Measurements from ENCODE around the gene RFX1.

Gene RFX1

GRCh38 chr19:13995017-13995728, 10.9 kb downstream of the RFX1 start:
- TF ChIP-seq CTCF (IDR thresholded peaks at IDR 0.05; ENCODE audit: low read depth, low read length, missing control alignments): no peak
- H3K4me3 ChIP-seq (ENCODE audit: low read depth, low read length): no peak overlapping the region
- DNase-seq (ENCODE audit: low read depth): no peak

GRCh38 chr19:13993590-13994300, 12.4 kb downstream of the RFX1 start:
- DNase-seq (ENCODE audit: low read depth): no peak
- no peak for TF ChIP-seq CTCF (IDR thresholded peaks at IDR 0.05; ENCODE audit: low read depth, low read length, missing control alignments)
- H3K4me3 ChIP-seq (ENCODE audit: low read depth, low read length): no peak overlapping the region

GRCh38 chr19:13992025-13992424, 14.1 kb downstream of the RFX1 start:
- DNase-seq (ENCODE audit: low read depth): no peak
- H3K4me3 ChIP-seq (ENCODE audit: low read depth, low read length): no peak overlapping the region
- TF ChIP-seq CTCF (IDR thresholded peaks at IDR 0.05; ENCODE audit: low read depth, low read length, missing control alignments): no peak

- no peak for DNase-seq (ENCODE audit: low read depth)
- no peak for TF ChIP-seq CTCF (IDR thresholded peaks at IDR 0.05; ENCODE audit: low read depth, low read length, missing control alignments)
- no peak overlapping the region for H3K4me3 ChIP-seq (ENCODE audit: low read depth, low read length)
Measured at GRCh38 chr19:13990085-13990484, 16.0 kb downstream of the RFX1 start.

- no peak for DNase-seq (ENCODE audit: low read depth)
- no peak overlapping the region for H3K4me3 ChIP-seq (ENCODE audit: low read depth, low read length)
- no peak for TF ChIP-seq CTCF (IDR thresholded peaks at IDR 0.05; ENCODE audit: low read depth, low read length, missing control alignments)
Measured at GRCh38 chr19:13989487-13989886, 16.6 kb downstream of the RFX1 start.

- TF ChIP-seq CTCF (IDR thresholded peaks at IDR 0.05; ENCODE audit: low read depth, low read length, missing control alignments): no peak
- no peak for DNase-seq (ENCODE audit: low read depth)
- H3K4me3 ChIP-seq (ENCODE audit: low read depth, low read length): peak overlapping the region; percentile 40
Measured at GRCh38 chr19:13987101-13987890, 18.8 kb downstream of the RFX1 start.

All from GM12864 (cell line).